OCI-LY7 (cell line): Measurements from ENCODE around the gene TFCP2L1. TPM values are rescaled to one million over a fixed set of nuclear protein-coding genes. Genes with fewer than 3 reads are reported as not detected.

ENCODE experiments used
- BruUV-seq: library from RNA; stranded (reverse); fragments of 400-500 nt; replicated peaks from 2 replicates; lab custom pipeline; 2021; lab: Mats Ljungman, UMichigan
- CTCF ChIA-PET: fragments of 300-600 bp; sonication (Branson Sonifier 250); formaldehyde crosslinking; loops from one replicate; lab custom pipeline; 2022; ENCODE audit warnings: antibody characterized with exemption; ENCODE audit not compliant: unreplicated experiment; lab: Charles Lee
- POLR2A ChIA-PET: fragments of 300-600 bp; sonication (Branson Sonifier 250); formaldehyde crosslinking; loops from one replicate; lab custom pipeline; 2022; ENCODE audit warnings: antibody characterized with exemption; lab: Charles Lee
- DNase-seq: peaks from one replicate; pipeline ENCODE4 v3.0.0-alpha.2; 2015; ENCODE audit warnings: low spot score
- H2AFZ ChIP-seq: fragments of 200-600 bp; sonication (generic), shearing (Covaris generic); 2 replicates; pipeline ENCODE4 v1.6.1; 2014; ENCODE audit warnings: mild to moderate bottlenecking, antibody characterized with exemption, low read length, moderate library complexity
- H3K27ac ChIP-seq: fragments of 200-600 bp; sonication (generic); 2 replicates; pipeline ENCODE4 v1.5.1; 2014; ENCODE audit warnings: mixed run types, low read depth, mild to moderate bottlenecking, moderate library complexity, low read length, inconsistent platforms; ENCODE audit not compliant: poor library complexity, severe bottlenecking
- H3K36me3 ChIP-seq: fragments of 200-600 bp; sonication (generic); 2 replicates; pipeline ENCODE4 v1.6.1; 2014; ENCODE audit warnings: mild to moderate bottlenecking, antibody characterized with exemption, low read length, moderate library complexity, mixed read lengths; ENCODE audit not compliant: insufficient read depth
- H3K4me1 ChIP-seq: fragments of 200-600 bp; sonication (generic); 2 replicates; pipeline ENCODE4 v1.5.1; 2014; ENCODE audit warnings: mild to moderate bottlenecking, low read length; ENCODE audit not compliant: insufficient read depth, poor library complexity, severe bottlenecking
- H3K4me2 ChIP-seq: fragments of 200-600 bp; sonication (generic); 2 replicates; pipeline ENCODE4 v1.6.1; 2014; ENCODE audit warnings: mild to moderate bottlenecking, low read length
- H3K4me3 ChIP-seq: fragments of 200-600 bp; sonication (generic); 2 replicates; pipeline ENCODE4 v1.5.1; 2014; ENCODE audit warnings: mild to moderate bottlenecking, low read depth, low read length; ENCODE audit not compliant: poor library complexity, severe bottlenecking
- H3K79me2 ChIP-seq: fragments of 200-600 bp; sonication (generic); 2 replicates; pipeline ENCODE4 v1.6.1; 2016; ENCODE audit warnings: low read depth, mild to moderate bottlenecking, low read length, moderate library complexity, mixed read lengths; ENCODE audit not compliant: insufficient read depth
- H3K9me2 ChIP-seq: fragments of 200-600 bp; sonication (generic); 2 replicates; pipeline ENCODE4 v1.6.1; 2016; ENCODE audit warnings: mild to moderate bottlenecking, low read length, mixed read lengths; ENCODE audit not compliant: insufficient read depth
- H3K9me3 ChIP-seq: fragments of 200-600 bp; sonication (generic); 2 replicates; pipeline ENCODE4 v1.6.1; 2014; ENCODE audit warnings: mild to moderate bottlenecking, mixed run types, low read length, mixed read lengths
- H4K20me1 ChIP-seq: fragments of 200-600 bp; sonication (generic); 2 replicates; pipeline ENCODE4 v1.6.1; 2014; ENCODE audit warnings: mild to moderate bottlenecking, antibody characterized with exemption, low read length, moderate library complexity, mixed read lengths; ENCODE audit not compliant: insufficient read depth
- CTCF ChIP-seq: fragments of 200-600 bp; sonication (generic); conservative IDR thresholded peaks from 2 replicates; pipeline ENCODE4 v1.5.1; 2014; ENCODE audit warnings: mild to moderate bottlenecking, antibody characterized with exemption, low read length, moderate library complexity, mixed read lengths
- EZH2phosphoT487 ChIP-seq: fragments of 200-600 bp; sonication (generic); IDR thresholded peaks from 2 replicates; pipeline ENCODE4 v1.6.1; 2018; ENCODE audit warnings: low read depth, borderline replicate concordance, mild to moderate bottlenecking, mixed run types, antibody characterized with exemption, low read length, moderate library complexity, mixed read lengths
- intact Hi-C: fragments of 100-400 bp; cut with micrococcal nuclease; formaldehyde crosslinking; loops from one replicate; pipeline ENCODE4 v1.10.0; 2022; ENCODE audit not compliant: unreplicated experiment
- total RNA-seq, 2 experiments: library from RNA; depleted of rRNA in 1 of 2; stranded (reverse); fragments of >200 nt in 1 of 2; shearing (Covaris generic) in 1 of 2; gene quantifications; 2 replicates each; pipeline ENCODE4 v1.2.3, GENCODE V29; 2014 to 2022

Gene TFCP2L1
- total RNA-seq, 2 experiments from 2014 or later: 0.06 to 1.4 TPM

- ChIA-PET CTCF (no interaction called here), POLR2A (interaction anchor here (0.6 kb wide), 1 partner anchor 182 kb away, joined by 3 read pairs; no protein-coding TSS in a partner anchor)
- H3K4me3 ChIP-seq: no peak overlapping the region
- intact Hi-C loops: no loop called here
- H3K4me2 ChIP-seq: no peak overlapping the region
- BruUV-seq: no TSS peak
- H3K9me2 ChIP-seq: no peaks in the 10 kb centered on the region
- no peaks in the 10 kb centered on the region for H3K9me3 ChIP-seq
- no peak overlapping the region for H3K27ac ChIP-seq
- H2AFZ ChIP-seq: no peak overlapping the region
- TF ChIP-seq CTCF: no peak
- no peak for TF ChIP-seq EZH2phosphoT487
- no peaks in the 10 kb centered on the region for H3K79me2 ChIP-seq
- H3K36me3 ChIP-seq: no peaks in the 10 kb centered on the region
- no peak for DNase-seq
- no peaks in the 10 kb centered on the region for H4K20me1 ChIP-seq
- no peaks in the 10 kb centered on the region for H3K4me1 ChIP-seq
Observed at GRCh38 chr2:121199281-121200010, 85.6 kb downstream of the TFCP2L1 start.

- intact Hi-C loops: no loop called here
- TF ChIP-seq CTCF: no peak
- no peak for TF ChIP-seq EZH2phosphoT487
Observed at GRCh38 chr2:121197369-121198091, 87.5 kb downstream of the TFCP2L1 start.

GRCh38 chr2:121196849-121197155 lies 88.2 kb downstream of the TFCP2L1 start:
- Histone ChIP-seq H3K4me1 (no peaks in the 10 kb centered on the region), H3K4me2 (no peak overlapping the region), H3K79me2 (no peaks in the 10 kb centered on the region), H2AFZ (no peak overlapping the region), H3K9me3 (no peaks in the 10 kb centered on the region), H3K4me3 (no peak overlapping the region), H3K27ac (no peak overlapping the region), H3K36me3 (no peaks in the 10 kb centered on the region), H3K9me2 (no peaks in the 10 kb centered on the region), H4K20me1 (no peaks in the 10 kb centered on the region)
- no TSS peak for BruUV-seq
- ChIA-PET POLR2A (no interaction called here), CTCF (interaction anchor here (0.6 kb wide), 1 partner anchor 332 kb away, joined by 3 read pairs; no protein-coding TSS in a partner anchor)
- TF ChIP-seq CTCF: no peak
- no peak for TF ChIP-seq EZH2phosphoT487
- intact Hi-C loops: no loop called here
- DNase-seq: no peak

More at GRCh38 chr2:121197369-121198091, 87.5 kb downstream of the TFCP2L1 start:
- H3K4me1 ChIP-seq: no peaks in the 10 kb centered on the region
- no peak overlapping the region for H3K4me2 ChIP-seq
- POLR2A ChIA-PET: interaction anchor here (0.6 kb wide), 1 partner anchor 323 kb away, joined by 3 read pairs; no protein-coding TSS in a partner anchor
- no peaks in the 10 kb centered on the region for H3K36me3 ChIP-seq
- H3K4me3 ChIP-seq: no peak overlapping the region
- no peak overlapping the region for H3K27ac ChIP-seq
- H3K9me2 ChIP-seq: no peaks in the 10 kb centered on the region
- no peak for DNase-seq
- H4K20me1 ChIP-seq: no peaks in the 10 kb centered on the region
- H3K9me3 ChIP-seq: no peaks in the 10 kb centered on the region
- H3K79me2 ChIP-seq: no peaks in the 10 kb centered on the region
- BruUV-seq: no TSS peak
- CTCF ChIA-PET: no interaction called here
- no peak overlapping the region for H2AFZ ChIP-seq
